ENCODE data around the gene RRAD. TPM values are rescaled to one million over a fixed set of nuclear protein-coding genes. Genes with fewer than 3 reads are reported as not detected.

The RRAD gene
- total RNA-seq, 1 donor from 2014 or later, result not detected

DNA sequence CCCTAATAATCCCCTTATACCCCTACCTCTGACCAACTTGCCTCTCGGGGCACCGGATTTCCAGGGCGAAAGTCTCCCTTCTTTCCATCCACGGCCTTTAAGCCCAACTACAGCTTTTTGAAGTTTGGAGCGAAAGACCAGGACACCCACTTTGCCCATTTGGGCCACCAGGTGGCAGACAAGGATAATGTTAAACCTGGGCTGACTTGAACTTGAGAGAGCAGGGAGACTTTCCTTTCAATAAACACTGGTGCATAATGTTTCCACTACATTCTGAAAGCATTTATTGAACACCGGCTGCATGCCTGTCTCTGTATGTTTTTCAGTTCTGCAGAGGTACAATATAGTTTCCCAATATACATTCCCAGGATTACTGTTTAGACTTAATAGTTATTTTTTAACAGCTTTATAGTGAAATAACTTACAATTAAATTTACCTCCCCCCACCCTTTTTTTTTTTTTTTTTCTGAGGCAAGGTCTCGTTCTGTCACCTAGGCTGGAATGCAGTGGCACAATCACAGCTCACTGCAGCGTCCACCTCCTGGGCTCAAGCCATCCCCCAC is 28.8 kb upstream of the RRAD start:
- Mint-ChIP-seq H3K27ac (ENCODE audit: unreplicated experiment) (no peak overlapping the region), H3K27me3 (ENCODE audit: unreplicated experiment) (no peaks in the 10 kb centered on the region), H3K4me3 (ENCODE audit: unreplicated experiment) (no peak overlapping the region), H3K4me1 (ENCODE audit: unreplicated experiment) (no peaks in the 10 kb centered on the region), H3K36me3 (ENCODE audit: low read depth, unreplicated experiment) (no peaks in the 10 kb centered on the region), H3K9me3 (ENCODE audit: unreplicated experiment) (no peaks in the 10 kb centered on the region)
- DNase-seq (ENCODE audit: low spot score), result peak; percentile 79
- TF ChIP-seq, protein P1, sequence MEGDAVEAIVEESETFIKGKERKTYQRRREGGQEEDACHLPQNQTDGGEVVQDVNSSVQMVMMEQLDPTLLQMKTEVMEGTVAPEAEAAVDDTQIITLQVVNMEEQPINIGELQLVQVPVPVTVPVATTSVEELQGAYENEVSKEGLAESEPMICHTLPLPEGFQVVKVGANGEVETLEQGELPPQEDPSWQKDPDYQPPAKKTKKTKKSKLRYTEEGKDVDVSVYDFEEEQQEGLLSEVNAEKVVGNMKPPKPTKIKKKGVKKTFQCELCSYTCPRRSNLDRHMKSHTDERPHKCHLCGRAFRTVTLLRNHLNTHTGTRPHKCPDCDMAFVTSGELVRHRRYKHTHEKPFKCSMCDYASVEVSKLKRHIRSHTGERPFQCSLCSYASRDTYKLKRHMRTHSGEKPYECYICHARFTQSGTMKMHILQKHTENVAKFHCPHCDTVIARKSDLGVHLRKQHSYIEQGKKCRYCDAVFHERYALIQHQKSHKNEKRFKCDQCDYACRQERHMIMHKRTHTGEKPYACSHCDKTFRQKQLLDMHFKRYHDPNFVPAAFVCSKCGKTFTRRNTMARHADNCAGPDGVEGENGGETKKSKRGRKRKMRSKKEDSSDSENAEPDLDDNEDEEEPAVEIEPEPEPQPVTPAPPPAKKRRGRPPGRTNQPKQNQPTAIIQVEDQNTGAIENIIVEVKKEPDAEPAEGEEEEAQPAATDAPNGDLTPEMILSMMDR (IDR thresholded peaks at IDR 0.05; ENCODE audit: unreplicated experiment), result peak; percentile 86

DNA sequence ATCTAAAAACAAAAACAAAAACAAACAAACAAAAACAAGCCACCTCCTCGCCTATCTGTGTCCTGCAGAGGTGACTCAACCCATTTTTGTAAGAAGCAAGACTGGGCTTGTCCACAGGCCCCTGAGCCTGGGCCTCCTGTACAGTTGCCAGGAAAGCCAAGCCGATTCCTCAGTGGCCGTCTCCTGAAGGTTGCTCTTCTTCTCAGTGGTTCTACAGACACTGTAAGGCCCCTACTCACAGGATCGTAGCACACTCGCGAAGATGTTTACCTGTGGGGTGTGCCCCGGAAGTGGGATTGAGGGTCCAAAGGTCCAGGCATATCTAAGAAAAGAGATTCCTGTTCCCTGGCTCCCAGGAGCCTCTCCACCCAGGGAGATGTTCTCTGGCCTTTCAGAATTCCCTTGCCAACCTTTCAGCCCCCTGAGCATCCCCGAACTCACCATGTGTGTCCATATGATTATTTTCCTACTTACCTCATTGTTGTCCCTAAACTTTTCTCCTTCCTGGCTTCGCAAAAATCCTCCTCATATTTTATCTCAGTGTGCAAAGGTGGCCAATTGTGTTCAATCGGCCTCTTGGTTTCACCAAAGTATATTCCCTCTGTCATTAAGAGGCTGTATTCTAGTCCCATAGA is 28.2 kb upstream of the RRAD start:
- no peak for DNase-seq (ENCODE audit: low spot score)
- no peak overlapping the region for H3K4me3 Mint-ChIP-seq (ENCODE audit: unreplicated experiment)
- H3K27ac Mint-ChIP-seq (ENCODE audit: unreplicated experiment), result no peak overlapping the region
- no peaks in the 10 kb centered on the region for H3K27me3 Mint-ChIP-seq (ENCODE audit: unreplicated experiment)
- H3K9me3 Mint-ChIP-seq (ENCODE audit: unreplicated experiment), result no peaks in the 10 kb centered on the region
- H3K36me3 Mint-ChIP-seq (ENCODE audit: low read depth, unreplicated experiment), result no peaks in the 10 kb centered on the region
- no peaks in the 10 kb centered on the region for H3K4me1 Mint-ChIP-seq (ENCODE audit: unreplicated experiment)
- TF ChIP-seq, protein P1 (IDR thresholded peaks at IDR 0.05; ENCODE audit: unreplicated experiment), result no peak

DNA sequence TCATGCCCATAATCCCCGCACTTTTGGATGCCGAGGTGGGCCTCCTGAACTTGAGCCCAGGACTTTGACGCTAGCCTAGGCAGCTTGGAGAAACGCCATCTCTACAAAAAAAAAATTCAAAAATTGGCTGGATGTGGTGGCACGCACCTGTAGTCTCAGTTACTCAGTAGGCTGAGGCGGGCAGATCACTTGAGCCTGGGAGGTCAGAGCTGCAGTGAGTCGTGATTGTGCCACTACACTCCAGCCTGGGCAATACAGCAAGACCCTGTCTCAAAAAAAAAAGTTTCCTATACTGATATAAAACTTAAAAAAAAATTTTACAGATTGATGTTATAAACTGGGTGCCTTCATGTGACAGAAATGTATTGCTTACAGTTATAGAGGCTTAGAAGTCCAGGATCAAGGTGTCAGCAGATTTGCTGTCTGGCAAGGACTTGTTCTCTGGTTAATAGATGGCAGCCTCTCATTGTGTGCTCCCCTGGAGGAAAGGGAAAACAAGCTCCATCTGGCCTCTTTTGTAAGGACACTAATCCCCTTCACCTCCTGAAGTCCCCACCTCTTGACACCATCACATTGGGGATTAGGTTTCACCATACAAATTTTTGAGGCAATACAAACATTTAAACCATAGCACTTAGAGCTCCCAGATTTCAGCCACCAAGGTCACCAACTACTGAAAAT is 27.2 kb upstream of the RRAD start:
- Mint-ChIP-seq H3K4me1 (ENCODE audit: unreplicated experiment) (no peaks in the 10 kb centered on the region), H3K27ac (ENCODE audit: unreplicated experiment) (no peak overlapping the region), H3K36me3 (ENCODE audit: low read depth, unreplicated experiment) (no peaks in the 10 kb centered on the region), H3K4me3 (ENCODE audit: unreplicated experiment) (no peak overlapping the region), H3K27me3 (ENCODE audit: unreplicated experiment) (no peaks in the 10 kb centered on the region), H3K9me3 (ENCODE audit: unreplicated experiment) (no peaks in the 10 kb centered on the region)
- TF ChIP-seq, protein P1 (IDR thresholded peaks at IDR 0.05; ENCODE audit: unreplicated experiment), result no peak
- DNase-seq (ENCODE audit: low spot score), result no peak

DNA sequence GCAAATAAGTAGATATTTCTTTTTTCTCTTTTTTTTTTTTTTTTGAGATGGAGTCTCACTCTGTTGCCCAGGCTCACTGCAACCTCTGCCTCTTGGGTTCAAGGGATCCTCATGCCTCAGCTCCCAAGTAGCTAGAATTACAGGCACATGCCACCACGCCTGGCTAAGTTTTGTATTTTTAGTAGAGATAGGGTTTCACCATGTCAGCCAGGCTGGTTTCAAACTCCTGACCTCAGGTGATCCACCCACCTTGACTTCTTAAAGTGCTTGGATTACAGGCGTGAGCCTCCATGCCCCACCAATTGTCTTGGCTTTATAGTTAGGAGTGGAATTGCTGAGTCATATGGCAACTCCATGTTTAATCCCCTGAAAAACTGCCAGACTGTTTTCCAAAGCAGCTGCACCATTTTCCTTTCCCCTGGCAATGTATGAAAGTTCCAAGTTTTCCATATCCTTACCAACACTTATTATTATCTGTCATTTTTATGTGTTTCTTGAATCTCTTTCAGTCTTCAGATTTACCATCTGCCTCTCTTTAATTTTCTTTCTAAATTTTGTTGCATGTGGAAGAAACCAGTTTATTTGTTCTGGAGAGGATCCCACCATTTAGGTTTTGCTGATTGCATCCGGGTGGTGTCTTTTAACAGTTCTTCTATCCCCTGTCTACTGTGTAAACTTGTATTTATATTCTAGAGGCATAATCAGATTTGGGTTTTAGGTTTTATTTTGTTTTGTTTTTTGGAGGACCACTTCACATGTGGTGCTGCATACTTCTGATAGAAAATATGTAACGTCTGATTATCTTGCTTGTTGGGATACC is 25.8 kb upstream of the RRAD start:
- no peaks in the 10 kb centered on the region for H3K4me1 Mint-ChIP-seq (ENCODE audit: unreplicated experiment)
- no peak overlapping the region for H3K27ac Mint-ChIP-seq (ENCODE audit: unreplicated experiment)
- H3K27me3 Mint-ChIP-seq (ENCODE audit: unreplicated experiment), result no peaks in the 10 kb centered on the region
- H3K36me3 Mint-ChIP-seq (ENCODE audit: low read depth, unreplicated experiment), result no peaks in the 10 kb centered on the region
- no peaks in the 10 kb centered on the region for H3K9me3 Mint-ChIP-seq (ENCODE audit: unreplicated experiment)
- no peak overlapping the region for H3K4me3 Mint-ChIP-seq (ENCODE audit: unreplicated experiment)
- TF ChIP-seq, protein P1 (IDR thresholded peaks at IDR 0.05; ENCODE audit: unreplicated experiment), result no peak
- no peak for DNase-seq (ENCODE audit: low spot score)
